Neural progenitor cell (in vitro differentiated cells): ENCODE measurements around the gene SGCD. TPM values are rescaled to one million over a fixed set of nuclear protein-coding genes. Genes with fewer than 3 reads are reported as not detected.

Experiments used
- DNase-seq: peaks from one replicate; pipeline ENCODE4 v3.0.0-alpha.2; 2016; ENCODE audit warnings: low spot score
- H2AFZ ChIP-seq: fragments of 200-600 bp; sonication (generic); replicated peaks from 2 replicates; pipeline ENCODE4 v1.6.1; 2016; ENCODE audit warnings: antibody characterized with exemption
- H3F3A ChIP-seq: fragments of 200-600 bp; sonication (generic); 2 replicates; pipeline ENCODE4 v1.6.1; 2016; ENCODE audit warnings: antibody characterized with exemption, low read depth
- H3K27ac ChIP-seq: fragments of 200-600 bp; sonication (generic); 2 replicates; pipeline ENCODE4 v1.5.1; 2016; ENCODE audit warnings: mild to moderate bottlenecking
- H3K27me3 ChIP-seq: fragments of 200-600 bp; sonication (generic); 2 replicates; pipeline ENCODE4 v1.6.1; 2016; ENCODE audit warnings: mild to moderate bottlenecking, moderate library complexity
- H3K36me3 ChIP-seq: fragments of 200-600 bp; sonication (generic); 2 replicates; pipeline ENCODE4 v1.5.1; 2016
- H3K4me1 ChIP-seq: fragments of 200-600 bp; sonication (generic); 2 replicates; pipeline ENCODE4 v1.6.1; 2016; ENCODE audit warnings: mixed run types
- H3K4me2 ChIP-seq: fragments of 200-600 bp; sonication (generic); 2 replicates; pipeline ENCODE4 v1.6.1; 2016
- H3K4me3 ChIP-seq: fragments of 200-600 bp; sonication (generic); 2 replicates; pipeline ENCODE4 v1.5.1; 2016
- H3K79me2 ChIP-seq: fragments of 200-600 bp; sonication (generic); 2 replicates; pipeline ENCODE4 v1.6.1; 2016; ENCODE audit warnings: low read depth
- H3K9ac ChIP-seq: fragments of 200-600 bp; sonication (generic); 2 replicates; pipeline ENCODE4 v1.6.1; 2016
- H3K9me3 ChIP-seq: fragments of 200-600 bp; sonication (generic); 2 replicates; pipeline ENCODE4 v1.5.1; 2016; ENCODE audit warnings: low read depth
- H4K20me1 ChIP-seq: fragments of 200-600 bp; sonication (generic); 2 replicates; pipeline ENCODE4 v1.6.1; 2016; ENCODE audit warnings: low read depth
- H3K27ac Mint-ChIP-seq: 3 replicates; pipeline ENCODE4 v1.8.0; 2021; ENCODE audit warnings: mixed read lengths
- H3K27me3 Mint-ChIP-seq: 2 replicates; pipeline ENCODE4 v1.8.0; 2022; ENCODE audit warnings: low read depth, mild to moderate bottlenecking, inconsistent platforms, moderate library complexity, mixed read lengths; ENCODE audit not compliant: insufficient read depth
- H3K36me3 Mint-ChIP-seq: 3 replicates; pipeline ENCODE4 v1.8.0; 2021; ENCODE audit warnings: mixed read lengths
- H3K4me1 Mint-ChIP-seq: 3 replicates; pipeline ENCODE4 v1.8.0; 2021; ENCODE audit warnings: mixed read lengths
- H3K4me3 Mint-ChIP-seq: 3 replicates; pipeline ENCODE4 v1.8.0; 2021; ENCODE audit warnings: mild to moderate bottlenecking, moderate library complexity, mixed read lengths
- H3K9me3 Mint-ChIP-seq: 3 replicates; pipeline ENCODE4 v1.8.0; 2020; ENCODE audit warnings: mixed read lengths
- EZH2 ChIP-seq: fragments of 200-600 bp; sonication (generic); IDR thresholded peaks from 2 replicates; pipeline ENCODE4 v1.6.1; 2017; ENCODE audit warnings: antibody characterized with exemption, mild to moderate bottlenecking, moderate library complexity
- EZH2phosphoT487 ChIP-seq: fragments of 200-600 bp; sonication (generic); IDR thresholded peaks from 2 replicates; pipeline ENCODE4 v1.6.1; 2017; ENCODE audit warnings: antibody characterized with exemption
- total RNA-seq: library from RNA; depleted of rRNA; stranded (reverse); fragments of >200 nt; gene quantifications from 2 replicates; pipeline ENCODE4 v1.2.3, GENCODE V29; 2015; ENCODE audit warnings: low replicate concordance
- TF ChIP-seq, protein P1 (sequence below): fragments of 200-600 bp; sonication (generic); IDR thresholded peaks from 2 replicates; pipeline ENCODE4 v1.5.1; 2017; ENCODE audit warnings: antibody characterized with exemption, mild to moderate bottlenecking

Gene SGCD
- total RNA-seq, 1 donor from 2014 or later = not detected

DNA sequence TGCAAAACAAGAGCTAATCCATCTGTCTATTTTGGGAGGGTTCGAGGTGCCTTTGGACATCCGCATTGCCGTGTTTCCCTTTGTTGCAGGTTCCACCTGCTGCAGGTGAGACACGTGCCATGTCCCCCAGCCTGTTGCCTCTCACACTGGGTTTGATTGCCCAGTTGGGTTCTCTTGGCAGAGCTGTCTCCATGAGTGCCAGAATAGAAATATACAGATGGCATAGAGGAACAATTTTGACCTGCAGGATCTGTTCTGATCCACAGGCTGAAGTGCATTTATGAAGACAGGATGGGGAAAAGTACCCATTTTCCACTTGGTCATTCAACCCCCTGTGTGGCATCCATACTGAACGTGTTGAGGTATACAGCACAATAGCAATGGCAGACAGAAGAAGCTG, 178.1 kb downstream of the SGCD start:
- Mint-ChIP-seq H3K9me3 (no peaks in the 10 kb centered on the region), H3K4me3 (no peak overlapping the region), H3K27me3 (no peaks in the 10 kb centered on the region), H3K4me1 (no peaks in the 10 kb centered on the region), H3K27ac (no peak overlapping the region), H3K36me3 (no peaks in the 10 kb centered on the region)
- no peaks in the 10 kb centered on the region for H3F3A ChIP-seq
- H3K4me1 ChIP-seq = peaks cover 9% of the 10 kb centered on the region
- no peaks in the 10 kb centered on the region for H3K79me2 ChIP-seq
- H3K9me3 ChIP-seq = no peaks in the 10 kb centered on the region
- DNase-seq = no peak
- H3K4me2 ChIP-seq = no peak overlapping the region
- H3K4me3 ChIP-seq = no peak overlapping the region
- H3K9ac ChIP-seq = no peak overlapping the region
- no peak overlapping the region for H2AFZ ChIP-seq
- H3K36me3 ChIP-seq = no peaks in the 10 kb centered on the region
- TF ChIP-seq, protein P1, sequence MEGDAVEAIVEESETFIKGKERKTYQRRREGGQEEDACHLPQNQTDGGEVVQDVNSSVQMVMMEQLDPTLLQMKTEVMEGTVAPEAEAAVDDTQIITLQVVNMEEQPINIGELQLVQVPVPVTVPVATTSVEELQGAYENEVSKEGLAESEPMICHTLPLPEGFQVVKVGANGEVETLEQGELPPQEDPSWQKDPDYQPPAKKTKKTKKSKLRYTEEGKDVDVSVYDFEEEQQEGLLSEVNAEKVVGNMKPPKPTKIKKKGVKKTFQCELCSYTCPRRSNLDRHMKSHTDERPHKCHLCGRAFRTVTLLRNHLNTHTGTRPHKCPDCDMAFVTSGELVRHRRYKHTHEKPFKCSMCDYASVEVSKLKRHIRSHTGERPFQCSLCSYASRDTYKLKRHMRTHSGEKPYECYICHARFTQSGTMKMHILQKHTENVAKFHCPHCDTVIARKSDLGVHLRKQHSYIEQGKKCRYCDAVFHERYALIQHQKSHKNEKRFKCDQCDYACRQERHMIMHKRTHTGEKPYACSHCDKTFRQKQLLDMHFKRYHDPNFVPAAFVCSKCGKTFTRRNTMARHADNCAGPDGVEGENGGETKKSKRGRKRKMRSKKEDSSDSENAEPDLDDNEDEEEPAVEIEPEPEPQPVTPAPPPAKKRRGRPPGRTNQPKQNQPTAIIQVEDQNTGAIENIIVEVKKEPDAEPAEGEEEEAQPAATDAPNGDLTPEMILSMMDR = no peak
- no peak overlapping the region for H3K27ac ChIP-seq
- no peaks in the 10 kb centered on the region for H3K27me3 ChIP-seq
- no peaks in the 10 kb centered on the region for H4K20me1 ChIP-seq

DNA sequence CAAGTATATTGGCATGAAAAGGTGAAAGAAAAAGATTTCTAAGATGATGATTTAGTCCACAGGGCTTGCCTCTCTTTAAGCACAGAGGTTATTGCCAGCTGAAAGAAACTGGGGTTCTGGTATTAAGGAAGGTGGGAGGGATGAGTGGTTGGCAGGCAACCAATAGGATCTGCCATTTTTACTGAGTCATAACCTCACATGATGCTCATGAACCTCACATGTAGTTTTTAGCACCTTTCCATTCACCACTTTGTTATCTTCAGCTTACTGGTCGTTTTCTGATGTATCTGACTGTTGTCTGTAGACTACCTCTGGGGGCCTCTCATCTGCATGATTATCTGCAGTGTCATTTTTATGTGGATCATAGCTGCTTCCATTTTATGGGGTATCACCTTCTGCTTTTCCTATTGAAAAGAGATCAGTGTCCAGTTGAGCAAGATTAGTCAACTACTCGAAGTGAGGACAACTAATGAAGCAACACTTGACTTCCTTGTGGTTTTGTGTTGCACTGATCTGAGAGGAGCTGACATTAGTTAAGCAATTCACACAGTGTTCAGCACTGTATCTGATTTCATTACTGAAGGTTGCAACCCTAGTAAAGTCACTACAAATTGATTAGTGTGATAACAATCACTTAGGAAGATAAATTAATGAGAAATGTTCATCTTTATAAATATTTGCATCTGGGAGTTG, 186.3 kb downstream of the SGCD start:
- Histone ChIP-seq H3K27ac (no peak overlapping the region), H3K9ac (no peak overlapping the region), H3K4me3 (no peak overlapping the region), H3K4me1 (no peaks in the 10 kb centered on the region), H3F3A (no peaks in the 10 kb centered on the region), H3K4me2 (no peak overlapping the region), H3K36me3 (no peaks in the 10 kb centered on the region), H2AFZ (no peak overlapping the region), H3K27me3 (no peaks in the 10 kb centered on the region), H4K20me1 (no peaks in the 10 kb centered on the region), H3K79me2 (no peaks in the 10 kb centered on the region), H3K9me3 (no peaks in the 10 kb centered on the region)
- DNase-seq = no peak
- TF ChIP-seq EZH2 (no peak), EZH2phosphoT487 (no peak)
- TF ChIP-seq, protein P1 = no peak
- Mint-ChIP-seq H3K27ac (no peak overlapping the region), H3K4me3 (no peak overlapping the region), H3K9me3 (peaks cover 24% of the 10 kb centered on the region), H3K27me3 (peaks cover 4% of the 10 kb centered on the region), H3K4me1 (no peaks in the 10 kb centered on the region), H3K36me3 (no peaks in the 10 kb centered on the region)

DNA sequence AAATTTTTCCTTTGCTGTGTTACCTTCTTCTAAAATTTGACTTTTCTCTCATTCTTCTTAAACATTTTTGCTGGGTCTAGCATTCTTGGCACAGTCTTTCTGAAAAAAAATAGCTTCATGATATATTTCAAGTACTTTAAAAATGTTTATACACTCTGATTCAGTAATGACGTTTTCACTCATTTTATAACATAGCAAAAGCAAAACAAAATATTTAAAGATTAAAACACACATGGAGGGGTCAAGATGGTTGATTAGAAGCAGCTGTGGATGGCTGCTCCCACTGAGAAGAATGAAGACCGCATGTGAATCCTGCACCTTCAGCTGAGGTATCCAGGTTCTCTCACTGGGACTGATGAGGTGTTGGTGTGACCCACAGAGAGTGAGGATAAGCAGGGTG, 188.2 kb downstream of the SGCD start:
- Histone ChIP-seq H3K27me3 (no peaks in the 10 kb centered on the region), H3K27ac (no peak overlapping the region), H3K36me3 (no peaks in the 10 kb centered on the region), H3K79me2 (no peaks in the 10 kb centered on the region), H3K4me3 (no peak overlapping the region), H3K9ac (no peak overlapping the region), H4K20me1 (no peaks in the 10 kb centered on the region), H3K4me2 (no peak overlapping the region), H2AFZ (no peak overlapping the region), H3K4me1 (no peaks in the 10 kb centered on the region), H3K9me3 (peaks cover 4% of the 10 kb centered on the region), H3F3A (no peaks in the 10 kb centered on the region)
- Mint-ChIP-seq H3K27ac (no peak overlapping the region), H3K4me3 (no peak overlapping the region), H3K4me1 (no peaks in the 10 kb centered on the region), H3K27me3 (peaks cover 4% of the 10 kb centered on the region), H3K36me3 (no peaks in the 10 kb centered on the region), H3K9me3 (peaks cover 35% of the 10 kb centered on the region)
- TF ChIP-seq EZH2phosphoT487 (no peak), EZH2 (no peak)
- TF ChIP-seq, protein P1 = no peak
- DNase-seq = no peak
